Gastroesophageal sphincter (tissue), 4 donors: ENCODE measurements around the gene PTPRG. TPM values are rescaled to one million over a fixed set of nuclear protein-coding genes. Genes with fewer than 3 reads are reported as not detected.

ENCODE experiments used
- ATAC-seq: fragments of 150-250 bp; one replicate; pipeline ENCODE4 v1.9.1; 2016; ENCODE audit warnings: mild to moderate bottlenecking, moderate library complexity
- H3K27ac ChIP-seq, 4 donors: fragments of 200-600 bp; sonication (generic) in 3 of 4; 1 replicate in 3 of 4; 2 replicates in 1 of 4; pipeline ENCODE4 v1.5.1; 2016 to 2019
- H3K27me3 ChIP-seq: fragments of 200-600 bp; sonication (generic); one replicate; pipeline ENCODE4 v1.5.1; 2019
- H3K36me3 ChIP-seq, 2 donors: fragments of 200-600 bp; sonication (generic); one replicate each; pipeline ENCODE4 v1.5.1; 2019; ENCODE audit warnings: control low read depth in 1 of 2
- H3K4me1 ChIP-seq, 3 donors: fragments of 200-600 bp; sonication (generic); 1 replicate in 2 of 3; 2 replicates in 1 of 3; pipeline ENCODE4 v1.5.1; 2016 to 2019; ENCODE audit warnings: control low read depth in 2 of 3
- H3K4me3 ChIP-seq, 2 donors: fragments of 200-600 bp; sonication (generic); one replicate each; pipeline ENCODE4 v1.5.1; 2019; ENCODE audit warnings: mild to moderate bottlenecking in 1 of 2, moderate library complexity in 1 of 2
- H3K9me3 ChIP-seq, 3 donors: fragments of 200-600 bp; sonication (generic); one replicate each; pipeline ENCODE4 v1.5.1; 2017 to 2019; ENCODE audit warnings: control low read depth in 2 of 3
- EP300 ChIP-seq: sonication (generic); formaldehyde crosslinking; IDR thresholded peaks from one replicate; pipeline ENCODE4 v1.6.1; 2017; ENCODE audit warnings: antibody characterized with exemption, mild to moderate bottlenecking
- POLR2A ChIP-seq, 2 donors: fragments of 450-650 bp; IDR thresholded peaks; one replicate each; pipeline ENCODE4 v1.6.1; 2017; ENCODE audit warnings: antibody characterized with exemption in 2 of 2, mild to moderate bottlenecking in 2 of 2, moderate library complexity in 1 of 2
- POLR2AphosphoS5 ChIP-seq: sonication (generic); formaldehyde crosslinking; IDR thresholded peaks from one replicate; pipeline ENCODE4 v1.6.1; 2017; ENCODE audit warnings: antibody characterized with exemption
- WGBS, 2 donors: methylation state at CpG; one replicate each; pipeline ENCODE4 v1.1.5; 2018; ENCODE audit warnings: low coverage in 1 of 2; 5-methylcytosine and 5-hydroxymethylcytosine counted together
- total RNA-seq, 4 donors: library from RNA; depleted of rRNA; stranded (reverse); fragments of >200 nt; gene quantifications; one replicate each; pipeline ENCODE4 v1.1.0, GENCODE V29; 2016
- TF ChIP-seq, protein P1 (sequence below), 4 experiments: fragments of 200-600 bp in 2 of 4; fragments of 450-650 bp in 2 of 4; sonication (generic) in 1 of 4; IDR thresholded peaks; one replicate each; pipeline ENCODE4 v1.5.1; 2017 to 2019; ENCODE audit warnings: antibody characterized with exemption in 4 of 4, mild to moderate bottlenecking in 2 of 4, moderate library complexity in 2 of 4

The PTPRG gene
- total RNA-seq, 4 donors from 2014 or later, result 48.7 to 81.9 (median 52.8) TPM

DNA sequence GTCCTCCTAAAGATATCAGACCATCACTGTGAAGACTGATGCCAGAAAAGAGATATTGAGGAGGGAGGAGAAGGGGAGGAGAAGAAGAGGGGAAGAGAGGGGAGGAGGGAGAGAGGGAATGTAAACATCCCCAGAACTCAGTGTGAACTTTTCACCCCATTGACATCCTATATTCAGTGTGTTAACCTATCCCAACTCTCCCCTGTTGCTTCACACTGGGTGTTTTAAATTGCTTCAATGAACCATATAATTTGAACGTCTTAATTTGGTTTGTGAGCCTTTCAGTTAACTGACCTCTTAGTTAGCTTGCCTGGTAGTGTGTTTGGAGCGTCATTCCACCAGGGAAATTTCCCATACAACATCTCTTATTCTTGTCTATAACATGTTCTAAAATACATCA, 29.8 kb upstream of the PTPRG start:
- Histone ChIP-seq H3K4me1 (no peaks in the 10 kb centered on the region), H3K27me3 (no peaks in the 10 kb centered on the region), H3K9me3 (no peaks in the 10 kb centered on the region), H3K36me3 (no peaks in the 10 kb centered on the region), H3K27ac (no peak overlapping the region), H3K4me3 (no peak overlapping the region)
- ATAC-seq, result no peak
- no peak for TF ChIP-seq POLR2AphosphoS5
- TF ChIP-seq, protein P1, sequence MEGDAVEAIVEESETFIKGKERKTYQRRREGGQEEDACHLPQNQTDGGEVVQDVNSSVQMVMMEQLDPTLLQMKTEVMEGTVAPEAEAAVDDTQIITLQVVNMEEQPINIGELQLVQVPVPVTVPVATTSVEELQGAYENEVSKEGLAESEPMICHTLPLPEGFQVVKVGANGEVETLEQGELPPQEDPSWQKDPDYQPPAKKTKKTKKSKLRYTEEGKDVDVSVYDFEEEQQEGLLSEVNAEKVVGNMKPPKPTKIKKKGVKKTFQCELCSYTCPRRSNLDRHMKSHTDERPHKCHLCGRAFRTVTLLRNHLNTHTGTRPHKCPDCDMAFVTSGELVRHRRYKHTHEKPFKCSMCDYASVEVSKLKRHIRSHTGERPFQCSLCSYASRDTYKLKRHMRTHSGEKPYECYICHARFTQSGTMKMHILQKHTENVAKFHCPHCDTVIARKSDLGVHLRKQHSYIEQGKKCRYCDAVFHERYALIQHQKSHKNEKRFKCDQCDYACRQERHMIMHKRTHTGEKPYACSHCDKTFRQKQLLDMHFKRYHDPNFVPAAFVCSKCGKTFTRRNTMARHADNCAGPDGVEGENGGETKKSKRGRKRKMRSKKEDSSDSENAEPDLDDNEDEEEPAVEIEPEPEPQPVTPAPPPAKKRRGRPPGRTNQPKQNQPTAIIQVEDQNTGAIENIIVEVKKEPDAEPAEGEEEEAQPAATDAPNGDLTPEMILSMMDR (IDR thresholded peaks at IDR 0.05), result no peak
- no peak for TF ChIP-seq EP300
- no peak for TF ChIP-seq POLR2A (IDR thresholded peaks at IDR 0.05)
- 40 to 61% methylated on average over 2 of the region's 2 CpGs for WGBS, 2 donors

DNA sequence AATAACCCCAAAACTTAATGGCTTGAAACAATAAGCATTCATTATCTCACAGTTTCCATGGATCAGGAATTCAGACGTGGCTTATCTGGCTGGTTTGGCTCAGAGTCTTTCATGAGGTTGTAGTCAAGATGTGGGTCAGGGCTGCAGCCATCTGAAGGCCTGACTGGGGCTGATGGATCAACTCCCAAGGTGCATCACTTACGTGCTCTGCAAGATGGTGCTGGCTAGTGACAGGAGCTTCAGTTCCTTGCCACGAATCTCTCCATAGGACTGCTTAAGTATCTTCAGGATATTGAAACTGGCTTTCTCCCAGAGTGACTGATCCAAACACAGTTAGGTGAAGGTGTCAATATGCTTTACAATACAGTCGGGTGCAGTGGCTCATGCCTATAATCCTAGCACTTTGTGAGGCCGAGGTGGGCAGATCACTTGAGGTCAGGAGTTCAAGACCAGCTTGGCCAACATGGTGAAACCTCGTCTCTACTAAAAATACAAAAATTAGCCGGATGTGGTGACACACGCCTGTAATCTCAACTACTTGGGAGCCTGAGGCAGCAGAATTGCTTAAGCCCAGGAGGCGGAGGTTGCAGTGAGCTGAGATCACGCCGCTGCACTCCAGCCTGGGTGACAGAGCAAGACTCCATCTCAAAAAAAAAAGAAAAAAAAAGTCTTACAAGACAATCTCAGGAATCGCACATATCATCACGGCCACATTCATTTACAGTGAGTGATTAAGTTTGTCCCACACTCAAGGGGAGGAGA, 28.5 kb upstream of the PTPRG start:
- Histone ChIP-seq H3K9me3 (no peaks in the 10 kb centered on the region), H3K27ac (no peak overlapping the region), H3K36me3 (no peaks in the 10 kb centered on the region), H3K4me3 (no peak overlapping the region), H3K4me1 (no peaks in the 10 kb centered on the region), H3K27me3 (no peaks in the 10 kb centered on the region)
- no peak for TF ChIP-seq POLR2A (IDR thresholded peaks at IDR 0.05)
- no peak for TF ChIP-seq POLR2AphosphoS5
- TF ChIP-seq, protein P1 (IDR thresholded peaks at IDR 0.05), result no peak
- TF ChIP-seq EP300, result no peak
- no peak for ATAC-seq
- 79 to 100% methylated on average over 2 to 4 of the region's 13 CpGs for WGBS, 2 donors

DNA sequence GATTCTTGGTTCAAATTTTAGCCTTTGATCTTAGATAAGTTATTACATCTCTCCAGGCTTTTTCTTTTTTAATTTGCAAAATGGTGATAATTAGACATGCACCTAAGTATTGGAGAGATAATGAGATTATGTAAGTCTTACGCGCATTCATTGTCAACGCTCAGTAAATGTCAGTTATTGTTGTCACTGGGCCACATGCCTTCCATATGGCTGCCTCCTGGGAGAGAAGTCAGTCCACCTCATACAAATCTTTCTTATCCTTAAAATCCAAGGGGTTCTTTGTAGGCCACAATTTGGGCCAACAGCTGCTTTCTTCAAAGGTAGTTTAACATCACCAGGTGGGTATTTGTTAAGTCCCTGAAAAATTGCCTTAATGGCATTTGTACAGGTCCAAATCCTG, 25.5 kb upstream of the PTPRG start:
- no peaks in the 10 kb centered on the region for H3K9me3 ChIP-seq
- 81 to 100% methylated on average over 3 of the region's 3 CpGs for WGBS, 2 donors
- H3K4me3 ChIP-seq, result no peak overlapping the region
- no peak for ATAC-seq
- no peaks in the 10 kb centered on the region for H3K4me1 ChIP-seq
- no peak overlapping the region for H3K27ac ChIP-seq
- H3K36me3 ChIP-seq, result no peaks in the 10 kb centered on the region
- H3K27me3 ChIP-seq, result no peaks in the 10 kb centered on the region
- TF ChIP-seq POLR2A (IDR thresholded peaks at IDR 0.05), result no peak
- TF ChIP-seq, protein P1 (IDR thresholded peaks at IDR 0.05), result no peak
- no peak for TF ChIP-seq POLR2AphosphoS5
- no peak for TF ChIP-seq EP300

DNA sequence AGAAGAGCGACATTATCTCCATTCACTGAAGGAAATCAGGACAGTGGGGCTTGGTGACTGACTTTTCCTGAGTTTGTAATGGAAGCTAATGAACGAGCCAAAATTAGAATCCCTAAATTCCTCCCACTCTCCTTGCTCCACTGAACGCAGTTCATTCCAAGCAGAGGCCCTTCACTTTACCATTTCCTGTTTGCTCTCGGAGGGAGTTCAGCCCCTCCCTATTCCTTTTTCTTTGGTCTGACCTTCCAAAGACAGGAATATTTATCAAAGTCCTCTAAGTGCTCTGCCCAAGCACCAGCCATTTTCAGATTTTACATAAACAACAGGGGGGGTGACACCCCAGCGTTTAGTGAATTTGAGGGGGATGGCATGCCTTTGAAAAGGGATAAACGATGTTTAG, 24.0 kb upstream of the PTPRG start:
- Histone ChIP-seq H3K4me1 (peaks cover 0 to 7% (median 0%) of the 10 kb centered on the region in 3 donors), H3K9me3 (no peaks in the 10 kb centered on the region), H3K27ac (no peak overlapping the region), H3K36me3 (no peaks in the 10 kb centered on the region), H3K27me3 (no peaks in the 10 kb centered on the region), H3K4me3 (no peak overlapping the region)
- no peak for ATAC-seq
- 15 to 23% methylated on average over 6 of the region's 6 CpGs for WGBS, 2 donors
- TF ChIP-seq EP300, result no peak
- no peak for TF ChIP-seq POLR2A (IDR thresholded peaks at IDR 0.05)
- no peak for TF ChIP-seq POLR2AphosphoS5
- TF ChIP-seq, protein P1 (IDR thresholded peaks at IDR 0.05), result no peak

DNA sequence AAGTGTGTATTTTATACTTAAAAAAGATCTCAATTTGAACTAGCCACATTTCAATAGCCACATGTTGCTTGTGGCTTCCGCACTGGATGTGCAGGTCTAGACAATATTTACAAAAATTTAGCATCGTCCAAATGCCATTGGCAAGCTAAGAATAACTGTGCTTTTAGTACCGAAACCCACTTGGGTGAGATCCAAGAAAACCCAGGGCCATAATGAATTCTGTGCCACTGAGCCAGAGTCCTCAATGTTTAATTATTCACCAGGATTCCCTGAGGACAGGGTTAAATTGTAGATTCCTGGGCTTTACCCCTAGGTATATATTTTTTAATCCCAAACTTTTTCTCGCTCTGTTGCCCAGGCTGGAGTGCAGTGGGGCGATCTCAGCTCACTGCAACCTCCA, 22.9 kb upstream of the PTPRG start:
- TF ChIP-seq POLR2AphosphoS5, result no peak
- TF ChIP-seq EP300, result no peak
- no peak for TF ChIP-seq POLR2A (IDR thresholded peaks at IDR 0.05)
- TF ChIP-seq, protein P1 (IDR thresholded peaks at IDR 0.05), result no peak
- Histone ChIP-seq H3K9me3 (no peaks in the 10 kb centered on the region), H3K36me3 (no peaks in the 10 kb centered on the region), H3K4me1 (peaks cover 0 to 7% (median 0%) of the 10 kb centered on the region in 3 donors), H3K27me3 (no peaks in the 10 kb centered on the region), H3K27ac (no peak overlapping the region), H3K4me3 (no peak overlapping the region)
- 76 to 87% methylated on average over 5 of the region's 5 CpGs for WGBS, 2 donors
- no peak for ATAC-seq
